Activated T-cell treated with anti-CD3 and anti-CD28 coated beads, Interleukin-2, amount 50 U/mL, for 4 hours (primary cell): ENCODE results near the gene C2CD2. TPM values are rescaled to one million over a fixed set of nuclear protein-coding genes. Genes with fewer than 3 reads are reported as not detected.

ENCODE experiments used
- ATAC-seq, 2 donors: fragments of 200-7000 bp; cut with Tn5 transposase; one replicate each; pipeline ENCODE4 v1.10.0; 2021
- DNase-seq: peaks from one replicate; pipeline ENCODE4 v3.0.0-alpha.2; 2020
- H3K27me3 Mint-ChIP-seq: one replicate; pipeline ENCODE4 v1.8.0; 2021; ENCODE audit warnings: low read depth, mixed read lengths
- H3K36me3 Mint-ChIP-seq: one replicate; pipeline ENCODE4 v1.8.0; 2022; ENCODE audit warnings: mixed read lengths; ENCODE audit not compliant: insufficient read depth
- H3K4me1 Mint-ChIP-seq: one replicate; pipeline ENCODE4 v1.8.0; 2021; ENCODE audit warnings: low read depth, mixed read lengths
- H3K4me3 Mint-ChIP-seq: one replicate; pipeline ENCODE4 v1.8.0; 2021; ENCODE audit warnings: mild to moderate bottlenecking, moderate library complexity, mixed read lengths
- H3K9me3 Mint-ChIP-seq: one replicate; pipeline ENCODE4 v1.8.0; 2021; ENCODE audit warnings: mixed read lengths
- total RNA-seq, 3 donors: library from RNA; stranded (reverse); gene quantifications; one replicate each; pipeline ENCODE4 v1.2.1, GENCODE V29; 2021

The C2CD2 gene
- total RNA-seq, 3 donors from 2014 or later: 1.6 to 7.4 (median 4.3) TPM

DNA sequence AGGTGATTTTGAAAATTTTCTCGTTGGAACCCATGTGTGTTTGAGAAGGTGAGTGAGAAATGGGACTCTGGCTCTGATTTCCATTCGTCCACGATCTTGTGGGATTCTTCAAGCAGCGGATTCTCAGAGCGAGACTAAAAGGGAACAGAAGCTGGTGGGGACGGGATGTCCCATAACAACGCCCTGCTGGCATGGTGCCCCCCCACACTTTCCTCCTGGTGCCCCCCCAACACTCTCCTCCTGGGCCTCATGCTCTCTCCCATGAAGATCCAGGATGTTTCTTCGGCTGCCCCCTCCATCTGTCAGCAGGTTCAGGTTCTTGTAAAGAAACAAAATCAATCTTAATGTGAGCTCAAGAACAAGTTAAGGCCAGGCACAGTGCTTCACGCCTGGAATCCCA, 103.7 kb downstream of the C2CD2 start:
- no peaks in the 10 kb centered on the region for H3K27me3 Mint-ChIP-seq
- H3K9me3 Mint-ChIP-seq: no peaks in the 10 kb centered on the region
- no peaks in the 10 kb centered on the region for H3K4me1 Mint-ChIP-seq
- no peak for DNase-seq
- no peak for ATAC-seq
- H3K36me3 Mint-ChIP-seq: peaks cover 26% of the 10 kb centered on the region
- H3K4me3 Mint-ChIP-seq: no peak overlapping the region

DNA sequence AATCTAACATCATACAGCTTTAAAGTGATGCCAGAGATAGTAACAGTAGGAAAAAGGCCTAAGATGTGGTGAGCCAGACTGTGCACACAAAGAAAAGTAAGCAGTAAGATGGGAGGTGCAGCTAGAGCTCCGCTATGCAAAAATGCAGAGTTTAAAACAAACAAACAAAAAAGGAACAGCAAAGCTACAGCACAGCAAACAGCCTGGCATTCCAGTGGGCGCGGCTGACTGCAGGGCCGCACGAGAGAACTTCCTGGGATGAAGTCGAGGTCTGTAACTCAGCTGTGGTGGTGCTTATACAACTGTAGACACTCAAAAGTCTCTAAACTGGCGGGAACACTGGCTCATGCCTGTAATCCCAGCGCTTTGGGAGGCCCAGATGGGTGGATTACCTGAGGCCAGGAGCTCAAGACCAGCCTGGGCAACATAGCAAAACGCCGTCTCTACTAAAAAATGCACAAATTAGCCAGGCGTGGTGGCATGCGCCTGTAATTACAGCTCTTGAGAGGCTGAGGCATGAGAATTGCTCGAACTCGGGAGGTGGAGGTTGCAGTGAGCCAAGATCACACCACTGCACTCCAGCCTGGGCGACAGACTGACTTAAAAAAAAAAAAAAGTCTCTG, 104.7 kb downstream of the C2CD2 start:
- H3K9me3 Mint-ChIP-seq: no peaks in the 10 kb centered on the region
- H3K4me3 Mint-ChIP-seq: no peak overlapping the region
- DNase-seq (no peak), ATAC-seq (no peak)
- H3K27me3 Mint-ChIP-seq: no peaks in the 10 kb centered on the region
- peaks cover 19% of the 10 kb centered on the region for H3K36me3 Mint-ChIP-seq
- no peaks in the 10 kb centered on the region for H3K4me1 Mint-ChIP-seq

DNA sequence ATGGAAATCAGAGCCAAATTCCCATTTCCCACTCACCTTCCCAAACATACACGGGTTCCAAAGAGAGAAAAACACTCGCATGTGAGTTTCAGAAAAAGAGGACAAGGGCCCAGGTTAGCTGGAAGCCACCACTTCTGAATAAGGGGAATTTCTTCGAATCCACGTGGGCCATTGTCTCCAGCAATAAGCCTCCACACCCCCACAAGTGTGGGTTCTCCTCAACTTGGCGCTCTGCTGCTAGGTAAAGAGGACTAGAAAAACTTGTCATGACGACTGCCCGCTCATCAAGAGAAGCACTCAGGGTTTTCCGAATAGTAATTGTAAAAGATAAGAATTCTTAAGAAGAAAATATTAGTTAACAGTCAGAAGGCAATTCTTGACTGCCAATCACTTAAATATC, 105.3 kb downstream of the C2CD2 start:
- Mint-ChIP-seq H3K27me3 (no peaks in the 10 kb centered on the region), H3K9me3 (no peaks in the 10 kb centered on the region), H3K4me3 (no peak overlapping the region), H3K4me1 (no peaks in the 10 kb centered on the region), H3K36me3 (peaks cover 19% of the 10 kb centered on the region)
- ATAC-seq (no peak), DNase-seq (no peak)

DNA sequence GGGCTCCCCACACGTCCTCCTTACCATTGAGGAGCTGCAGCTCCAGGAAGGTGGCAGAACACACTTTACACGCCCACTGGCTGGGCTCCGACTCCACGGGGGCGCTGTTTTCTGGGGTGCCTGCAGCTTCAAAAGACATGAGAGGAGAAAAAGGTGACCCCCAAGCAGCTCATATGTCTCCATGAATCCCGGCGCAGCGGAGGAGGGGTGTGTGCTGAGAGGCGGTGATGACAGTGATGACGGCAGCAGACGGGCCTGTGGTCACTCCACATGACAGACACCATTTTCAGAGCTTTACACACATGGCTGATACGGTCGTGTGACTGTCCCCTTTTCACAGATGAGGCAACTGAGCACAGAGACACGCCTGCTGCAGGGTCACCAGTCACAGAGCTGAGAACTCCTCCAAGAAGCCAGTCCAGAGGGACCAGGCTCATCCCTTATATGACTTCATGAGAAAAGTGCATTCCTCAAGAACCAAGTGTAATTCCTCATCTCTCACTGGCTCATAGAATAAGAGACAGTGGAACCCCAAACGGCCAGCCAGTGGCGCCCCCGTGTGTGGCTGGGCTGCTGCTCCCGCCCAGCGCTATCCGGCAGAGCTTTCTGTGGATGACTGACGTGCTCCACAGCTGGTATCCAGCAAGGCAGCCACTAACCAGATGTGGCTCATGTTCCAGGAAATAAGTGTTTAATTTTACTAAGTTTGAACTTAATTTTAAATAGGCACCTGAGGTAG, 106.6 kb downstream of the C2CD2 start:
- Mint-ChIP-seq H3K9me3 (no peaks in the 10 kb centered on the region), H3K27me3 (no peaks in the 10 kb centered on the region), H3K36me3 (peaks cover 21% of the 10 kb centered on the region)

DNA sequence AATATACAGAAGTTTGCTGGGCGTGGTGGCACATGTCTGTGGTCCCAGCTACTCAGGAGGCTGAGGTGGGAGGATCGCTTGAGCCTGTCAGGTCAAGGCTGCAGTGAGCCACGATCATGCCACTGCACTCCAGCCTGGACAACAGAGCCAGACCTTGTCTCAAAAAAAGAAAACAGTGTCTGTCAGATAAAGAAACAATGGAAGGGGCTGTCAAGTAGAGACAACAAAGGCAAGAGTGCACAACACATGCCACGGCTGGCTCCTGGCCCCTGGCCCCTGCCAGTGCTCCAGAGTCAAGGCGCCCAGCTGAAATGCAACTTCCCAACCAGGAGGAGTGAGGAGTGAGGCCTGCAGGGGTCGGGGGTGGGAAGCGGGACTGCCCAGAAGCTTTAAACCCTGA, 107.3 kb downstream of the C2CD2 start:
- Mint-ChIP-seq H3K9me3 (peaks cover 3% of the 10 kb centered on the region), H3K27me3 (no peaks in the 10 kb centered on the region), H3K4me1 (no peaks in the 10 kb centered on the region), H3K4me3 (no peak overlapping the region), H3K36me3 (peaks cover 24% of the 10 kb centered on the region)
- DNase-seq (no peak), ATAC-seq (no peak)

More for the DNA sequence above, 106.6 kb downstream of the C2CD2 start:
- no peak overlapping the region for H3K4me3 Mint-ChIP-seq
- ATAC-seq (no peak), DNase-seq (no peak)
- H3K4me1 Mint-ChIP-seq: no peaks in the 10 kb centered on the region

DNA sequence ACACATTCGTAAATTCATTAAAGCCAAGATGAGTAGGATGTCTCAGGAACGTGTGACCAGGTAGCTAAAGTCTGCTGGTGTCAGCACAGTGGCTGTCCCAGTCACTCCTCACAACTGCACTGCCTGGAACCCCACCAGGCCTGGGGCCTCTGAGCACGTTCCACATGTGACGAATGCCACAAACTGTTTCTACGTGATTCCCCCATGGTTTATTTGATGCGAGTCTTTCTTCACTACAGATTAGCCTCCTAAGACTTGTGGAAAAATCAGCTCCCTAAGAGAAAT, 107.8 kb downstream of the C2CD2 start:
- Mint-ChIP-seq H3K4me3 (no peak overlapping the region), H3K36me3 (peaks cover 30% of the 10 kb centered on the region)
- no peak for ATAC-seq

DNA sequence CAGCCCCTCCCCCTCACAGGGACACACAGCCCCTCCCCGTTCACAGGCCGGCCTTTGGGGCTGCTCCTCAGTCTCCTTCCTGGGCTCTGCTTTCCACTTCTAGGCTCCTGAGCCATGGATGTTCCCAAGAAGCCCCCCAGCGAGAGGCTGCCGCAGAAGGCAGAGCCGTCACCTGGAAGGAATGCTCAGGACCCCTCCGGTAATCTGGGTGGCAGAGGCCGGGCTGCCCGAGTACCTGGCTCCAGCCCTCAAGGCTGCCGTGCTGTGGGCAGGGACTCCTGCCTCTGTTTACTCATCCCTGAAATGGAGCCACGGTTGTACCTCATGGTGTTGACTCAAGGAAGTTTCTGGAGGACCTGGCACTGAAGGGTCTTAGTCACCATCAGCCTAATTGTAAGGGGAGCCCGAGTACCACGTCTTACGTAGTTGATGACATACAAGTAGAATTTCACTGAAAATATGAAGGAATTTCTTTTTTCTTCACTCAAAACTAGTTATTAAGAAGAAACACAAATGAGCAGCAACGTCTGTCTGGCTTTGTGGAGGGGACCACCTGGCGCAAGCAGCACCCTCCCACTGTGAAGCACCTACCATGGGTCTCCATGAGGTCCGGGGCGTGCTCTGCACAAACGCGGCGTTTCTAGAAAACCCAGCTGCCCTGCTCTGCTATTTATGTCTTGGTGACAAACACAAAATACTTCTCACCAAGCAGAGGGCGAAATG, 108.3 kb downstream of the C2CD2 start:
- ATAC-seq: no peak
- Mint-ChIP-seq H3K4me3 (no peak overlapping the region), H3K4me1 (no peaks in the 10 kb centered on the region), H3K9me3 (peaks cover 13% of the 10 kb centered on the region), H3K36me3 (peaks cover 31% of the 10 kb centered on the region), H3K27me3 (no peaks in the 10 kb centered on the region)
- DNase-seq: no peak

More for the DNA sequence above, 107.8 kb downstream of the C2CD2 start:
- Mint-ChIP-seq H3K9me3 (peaks cover 8% of the 10 kb centered on the region), H3K4me1 (no peaks in the 10 kb centered on the region), H3K27me3 (no peaks in the 10 kb centered on the region)
- DNase-seq: no peak

DNA sequence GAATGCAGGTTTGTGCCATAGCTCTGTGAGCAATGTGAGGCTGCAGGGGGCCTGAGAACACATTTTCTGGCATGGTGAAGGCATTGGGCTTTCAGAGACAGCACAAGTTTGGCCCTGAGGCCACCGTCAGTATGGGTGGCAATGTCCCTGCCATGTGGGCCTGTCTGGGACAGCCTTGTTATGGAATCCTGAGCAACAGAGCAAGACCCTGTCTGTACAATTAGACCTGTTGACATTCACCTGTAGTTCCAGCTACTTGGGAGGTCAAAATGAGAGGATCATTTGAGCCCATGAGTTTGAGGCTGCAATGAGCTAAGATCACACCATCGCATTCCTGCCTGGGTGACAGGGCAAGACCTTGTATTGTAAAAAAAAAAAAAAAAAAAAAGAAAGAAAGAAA, 110.2 kb downstream of the C2CD2 start:
- DNase-seq: no peak
- Mint-ChIP-seq H3K27me3 (no peaks in the 10 kb centered on the region), H3K36me3 (peaks cover 35% of the 10 kb centered on the region), H3K4me1 (no peaks in the 10 kb centered on the region), H3K9me3 (peaks cover 15% of the 10 kb centered on the region), H3K4me3 (no peak overlapping the region)
- no peak for ATAC-seq

DNA sequence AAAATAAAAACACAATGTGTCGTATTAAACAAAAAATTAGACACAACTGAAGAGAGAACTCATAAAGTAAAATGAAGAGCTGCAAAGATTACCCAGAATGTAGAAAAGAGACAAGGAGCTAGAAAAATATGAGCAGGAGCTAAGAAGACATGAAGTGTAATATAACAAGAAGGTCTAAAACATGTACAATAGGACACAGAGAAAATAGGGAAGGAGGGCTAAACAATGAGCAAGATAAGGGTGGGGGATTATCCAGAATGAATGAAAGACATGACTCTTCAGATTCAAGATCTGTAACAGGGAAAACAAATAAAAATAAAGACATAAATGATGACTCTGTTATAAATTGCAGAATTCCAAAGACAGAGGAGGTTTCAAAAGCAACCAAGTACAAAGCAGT, 112.9 kb downstream of the C2CD2 start:
- ATAC-seq (no peak), DNase-seq (no peak)
- Mint-ChIP-seq H3K4me3 (no peak overlapping the region), H3K9me3 (peaks cover 15% of the 10 kb centered on the region), H3K27me3 (no peaks in the 10 kb centered on the region), H3K4me1 (no peaks in the 10 kb centered on the region), H3K36me3 (peaks cover 46% of the 10 kb centered on the region)

DNA sequence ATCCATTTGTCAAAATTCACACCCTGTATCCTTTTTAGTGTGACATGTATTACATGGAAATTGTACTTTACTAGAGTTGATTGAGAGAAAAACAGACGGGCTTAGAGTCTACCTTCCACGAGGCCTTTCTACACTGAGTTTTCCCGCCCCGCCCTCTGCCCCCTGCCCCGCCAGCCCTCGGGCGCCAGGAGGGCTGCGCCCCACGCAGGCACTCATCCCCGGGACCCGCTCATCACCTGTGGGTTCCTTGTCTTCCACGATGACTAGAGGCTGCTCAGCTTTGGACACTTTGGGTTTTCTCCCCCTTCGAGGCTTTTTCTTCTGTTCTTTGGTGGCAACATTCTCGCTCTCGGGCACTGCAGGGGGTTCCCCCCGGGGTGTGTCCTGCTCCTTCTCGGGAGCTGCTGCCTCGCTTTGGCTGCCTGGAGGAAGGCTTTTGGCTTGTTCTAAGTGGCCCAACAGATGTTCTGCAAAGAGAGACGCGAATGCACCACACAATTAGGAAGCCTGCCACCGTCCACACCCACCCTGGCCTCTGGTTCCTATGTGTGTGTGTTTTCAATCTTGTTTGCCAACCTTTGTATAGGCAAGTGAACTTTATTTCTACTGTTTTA, 114.3 kb downstream of the C2CD2 start:
- DNase-seq (no peak), ATAC-seq (no peak)
- Mint-ChIP-seq H3K4me3 (no peak overlapping the region), H3K36me3 (peaks cover 52% of the 10 kb centered on the region), H3K4me1 (no peaks in the 10 kb centered on the region), H3K9me3 (peaks cover 15% of the 10 kb centered on the region), H3K27me3 (no peaks in the 10 kb centered on the region)

DNA sequence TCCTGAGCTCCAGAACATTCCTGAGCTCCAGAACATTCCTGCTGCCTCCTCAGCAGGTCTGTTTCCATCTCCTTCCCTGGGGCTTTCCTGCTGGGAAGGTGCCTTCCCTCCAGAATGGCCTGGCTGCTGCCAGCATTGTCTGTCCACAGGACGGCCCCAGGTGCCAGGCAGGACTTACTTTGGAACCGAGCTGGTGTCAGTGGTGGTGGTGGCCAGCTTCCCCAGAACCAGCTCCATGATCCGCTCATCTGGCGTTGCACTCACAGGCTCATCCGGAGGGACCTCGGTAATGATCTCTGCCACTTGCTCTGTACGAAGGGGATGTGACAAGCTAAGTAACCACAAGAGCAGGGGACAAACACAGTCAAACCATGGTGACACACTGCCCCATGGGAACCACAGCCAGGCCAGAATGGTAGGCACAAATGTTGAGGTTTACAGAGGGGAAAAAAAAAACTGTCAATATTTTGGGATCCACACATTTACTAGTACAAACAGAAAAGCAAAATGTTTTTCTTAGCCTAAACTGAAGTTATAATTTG, 116.0 kb downstream of the C2CD2 start:
- Mint-ChIP-seq H3K4me1 (no peaks in the 10 kb centered on the region), H3K36me3 (peaks cover 41% of the 10 kb centered on the region), H3K27me3 (no peaks in the 10 kb centered on the region), H3K9me3 (peaks cover 15% of the 10 kb centered on the region), H3K4me3 (no peak overlapping the region)
- ATAC-seq (no peak), DNase-seq (no peak)

DNA sequence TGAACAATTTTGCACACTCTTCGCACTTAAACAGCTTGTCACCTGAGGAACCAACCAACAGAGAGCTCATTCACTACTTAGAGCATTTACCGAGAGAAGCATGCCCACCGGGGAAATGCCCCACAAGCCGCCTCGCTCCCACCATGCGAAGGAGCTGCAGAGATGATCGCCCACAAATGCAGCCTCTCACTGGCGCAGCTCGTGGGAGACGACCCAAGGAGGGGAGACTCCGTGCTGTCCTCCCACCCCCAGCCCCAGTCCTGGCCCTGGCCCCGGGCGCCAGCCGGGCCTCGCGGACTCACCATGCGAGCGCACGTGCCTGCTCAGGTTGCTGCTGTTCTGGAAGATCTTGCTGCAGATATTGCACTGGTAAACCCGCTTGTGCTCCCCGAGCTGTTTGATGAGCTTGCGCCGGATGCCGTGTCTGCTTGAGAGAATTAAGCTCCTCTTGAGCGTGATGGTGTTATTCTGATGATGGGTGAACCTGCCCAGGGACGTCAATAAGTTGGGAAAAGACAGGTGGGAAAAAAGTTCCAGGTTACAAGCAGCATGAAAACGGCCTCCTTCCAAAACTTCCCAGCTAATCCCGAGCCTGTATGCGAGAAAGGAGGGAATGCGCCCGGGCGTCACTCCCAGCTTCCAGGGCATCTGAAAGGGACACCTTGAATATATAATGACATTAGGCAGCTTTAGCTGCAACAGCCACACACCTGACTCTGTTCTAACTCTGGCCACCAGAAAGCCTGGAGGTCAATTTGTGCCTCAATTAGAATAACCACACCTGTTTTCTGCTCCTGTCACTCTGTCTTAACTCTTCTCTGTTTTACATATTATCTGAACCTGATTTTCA, 117.4 kb downstream of the C2CD2 start:
- H3K36me3 Mint-ChIP-seq: peaks cover 37% of the 10 kb centered on the region
- no peaks in the 10 kb centered on the region for H3K4me1 Mint-ChIP-seq
- no peak for ATAC-seq
- no peaks in the 10 kb centered on the region for H3K27me3 Mint-ChIP-seq
- no peak for DNase-seq
- H3K9me3 Mint-ChIP-seq: peaks cover 11% of the 10 kb centered on the region
- H3K4me3 Mint-ChIP-seq: no peak overlapping the region

DNA sequence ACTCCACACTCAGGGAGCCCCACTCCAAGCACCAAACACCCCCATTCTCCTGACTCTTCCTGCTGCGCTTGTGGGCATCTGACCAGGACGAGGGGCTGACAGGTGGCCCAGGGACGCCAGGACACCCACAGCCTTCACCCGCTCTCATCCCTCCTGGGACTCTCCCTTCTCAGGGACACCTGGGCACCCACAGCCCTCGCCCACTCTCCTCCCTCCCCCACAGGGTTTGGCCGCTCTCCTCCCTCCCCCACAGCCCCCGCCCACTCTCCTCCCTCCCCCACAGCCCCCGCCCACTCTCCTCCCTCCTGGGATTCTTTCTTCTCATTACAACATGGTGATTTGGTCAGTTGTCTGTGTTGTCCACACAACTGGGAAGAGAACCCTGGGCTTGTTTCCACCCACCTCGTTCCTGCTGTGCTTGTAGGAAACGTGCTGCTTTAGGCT, 118.1 kb downstream of the C2CD2 start:
- peaks cover 4% of the 10 kb centered on the region for H3K9me3 Mint-ChIP-seq
- no peaks in the 10 kb centered on the region for H3K4me1 Mint-ChIP-seq
- DNase-seq: no peak
- no peaks in the 10 kb centered on the region for H3K27me3 Mint-ChIP-seq
- H3K4me3 Mint-ChIP-seq: no peak overlapping the region
- peaks cover 30% of the 10 kb centered on the region for H3K36me3 Mint-ChIP-seq
- ATAC-seq: no peak
